PC-3 (cell line): ENCODE results near the gene SMU1.
"Not testable (repeated sequence)": the region's sequence is repeated elsewhere in the genome, so short reads cannot be mapped to it uniquely, and the experiment has no call there.

ENCODE experiments used
- EZH2 ChIP-seq: fragments of 300-600 bp; sonication (generic); IDR thresholded peaks from one replicate; pipeline ENCODE4 v1.6.1; 2017; ENCODE audit warnings: antibody characterized with exemption, mild to moderate bottlenecking, low read length; ENCODE audit not compliant: unreplicated experiment
- EZH2phosphoT487 ChIP-seq: fragments of 300-600 bp; sonication (generic); IDR thresholded peaks from 2 replicates; pipeline ENCODE4 v1.6.1; 2018; ENCODE audit warnings: mild to moderate bottlenecking, antibody characterized with exemption, low read length, borderline replicate concordance
- TF ChIP-seq, protein P1 (sequence below): fragments of 300-600 bp; sonication (generic); conservative IDR thresholded peaks from 2 replicates; pipeline ENCODE4 v1.5.1; 2017; ENCODE audit warnings: antibody characterized with exemption, low read depth, mild to moderate bottlenecking, low read length

- TF ChIP-seq, protein P1, sequence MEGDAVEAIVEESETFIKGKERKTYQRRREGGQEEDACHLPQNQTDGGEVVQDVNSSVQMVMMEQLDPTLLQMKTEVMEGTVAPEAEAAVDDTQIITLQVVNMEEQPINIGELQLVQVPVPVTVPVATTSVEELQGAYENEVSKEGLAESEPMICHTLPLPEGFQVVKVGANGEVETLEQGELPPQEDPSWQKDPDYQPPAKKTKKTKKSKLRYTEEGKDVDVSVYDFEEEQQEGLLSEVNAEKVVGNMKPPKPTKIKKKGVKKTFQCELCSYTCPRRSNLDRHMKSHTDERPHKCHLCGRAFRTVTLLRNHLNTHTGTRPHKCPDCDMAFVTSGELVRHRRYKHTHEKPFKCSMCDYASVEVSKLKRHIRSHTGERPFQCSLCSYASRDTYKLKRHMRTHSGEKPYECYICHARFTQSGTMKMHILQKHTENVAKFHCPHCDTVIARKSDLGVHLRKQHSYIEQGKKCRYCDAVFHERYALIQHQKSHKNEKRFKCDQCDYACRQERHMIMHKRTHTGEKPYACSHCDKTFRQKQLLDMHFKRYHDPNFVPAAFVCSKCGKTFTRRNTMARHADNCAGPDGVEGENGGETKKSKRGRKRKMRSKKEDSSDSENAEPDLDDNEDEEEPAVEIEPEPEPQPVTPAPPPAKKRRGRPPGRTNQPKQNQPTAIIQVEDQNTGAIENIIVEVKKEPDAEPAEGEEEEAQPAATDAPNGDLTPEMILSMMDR, result not testable (repeated sequence)
- TF ChIP-seq EZH2, EZH2phosphoT487: not testable (repeated sequence)
These were observed 75.8 kb downstream of the SMU1 start for GRCh38 chr9:33000682-33001055.
